ENCODE results near the gene SPATA32.

- TF ChIP-seq CTCF (IDR thresholded peaks at IDR 0.05) (no peak), POLR2A (IDR thresholded peaks at IDR 0.05) (no peak)
These were observed 8.0 kb upstream of the SPATA32 start for GRCh38 chr17:45269912-45270311.

Data from body of pancreas (tissue), 4 donors.